GM19397 (cell line): Measurements from ENCODE around the gene MCCD1.

ENCODE experiments used
- ATAC-seq: cut with Tn5 transposase; IDR thresholded peaks from one replicate; pipeline ENCODE4 v1.9.1; 2021; ENCODE audit warnings: mild to moderate bottlenecking, moderate library complexity; ENCODE audit not compliant: unreplicated experiment

The MCCD1 gene

DNA sequence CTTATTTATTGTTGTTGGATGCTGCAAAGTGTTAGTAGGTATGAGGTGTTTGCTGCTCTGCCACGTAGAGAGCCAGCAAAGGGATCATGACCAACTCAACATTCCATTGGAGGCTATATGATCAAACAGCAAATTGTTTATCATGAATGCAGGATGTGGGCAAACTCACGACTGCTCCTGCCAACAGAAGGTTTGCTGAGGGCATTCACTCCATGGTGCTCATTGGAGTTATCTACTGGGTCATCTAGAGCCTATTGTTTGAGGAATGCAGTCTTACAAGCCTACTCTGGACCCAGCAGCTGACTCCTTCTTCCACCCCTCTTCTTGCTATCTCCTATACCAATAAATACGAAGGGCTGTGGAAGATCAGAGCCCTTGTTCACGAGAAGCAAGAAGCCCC is 18.8 kb upstream of the MCCD1 start:
- ATAC-seq = no peak

- no peak for ATAC-seq
Measured at GRCh38 chr6:31513456-31514165, 15.2 kb upstream of the MCCD1 start.

DNA sequence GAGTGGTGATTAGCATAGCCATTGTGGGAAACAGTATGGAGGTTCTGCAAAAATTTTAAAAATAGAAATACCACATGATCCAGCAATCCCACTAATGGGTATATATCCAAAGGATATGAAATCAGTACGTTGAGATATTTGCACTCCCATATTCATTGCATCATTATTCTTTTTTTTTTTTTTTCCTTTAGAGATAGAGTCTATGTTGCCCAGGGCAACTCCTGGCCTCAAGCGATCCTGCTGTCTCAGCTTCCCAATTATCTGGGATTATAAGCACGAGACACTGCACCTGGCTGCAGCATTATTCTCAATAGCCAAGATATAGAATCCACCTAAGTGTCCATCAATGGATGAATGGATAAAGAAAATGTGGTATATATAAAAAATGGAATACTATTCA is 6.9 kb upstream of the MCCD1 start:
- ATAC-seq = no peak

DNA sequence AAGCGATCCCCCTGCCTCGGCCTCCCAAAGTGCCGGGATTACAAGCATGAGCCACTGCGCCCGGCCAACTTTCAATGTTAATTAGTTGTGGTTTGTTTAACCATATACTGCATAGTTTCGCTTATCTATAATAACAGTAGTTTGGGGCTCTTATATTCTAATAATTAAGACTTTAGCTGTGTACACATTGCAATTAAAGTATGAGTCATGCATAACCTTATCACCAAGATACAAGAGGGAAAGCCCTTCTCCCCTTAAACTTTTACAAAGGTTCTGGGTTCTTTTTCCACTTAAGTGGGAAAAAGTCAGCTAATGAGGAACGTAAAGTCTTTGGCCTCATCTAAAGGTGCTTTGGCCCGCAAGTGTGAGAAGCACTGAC is 3.2 kb upstream of the MCCD1 start:
- ATAC-seq = no peak

DNA sequence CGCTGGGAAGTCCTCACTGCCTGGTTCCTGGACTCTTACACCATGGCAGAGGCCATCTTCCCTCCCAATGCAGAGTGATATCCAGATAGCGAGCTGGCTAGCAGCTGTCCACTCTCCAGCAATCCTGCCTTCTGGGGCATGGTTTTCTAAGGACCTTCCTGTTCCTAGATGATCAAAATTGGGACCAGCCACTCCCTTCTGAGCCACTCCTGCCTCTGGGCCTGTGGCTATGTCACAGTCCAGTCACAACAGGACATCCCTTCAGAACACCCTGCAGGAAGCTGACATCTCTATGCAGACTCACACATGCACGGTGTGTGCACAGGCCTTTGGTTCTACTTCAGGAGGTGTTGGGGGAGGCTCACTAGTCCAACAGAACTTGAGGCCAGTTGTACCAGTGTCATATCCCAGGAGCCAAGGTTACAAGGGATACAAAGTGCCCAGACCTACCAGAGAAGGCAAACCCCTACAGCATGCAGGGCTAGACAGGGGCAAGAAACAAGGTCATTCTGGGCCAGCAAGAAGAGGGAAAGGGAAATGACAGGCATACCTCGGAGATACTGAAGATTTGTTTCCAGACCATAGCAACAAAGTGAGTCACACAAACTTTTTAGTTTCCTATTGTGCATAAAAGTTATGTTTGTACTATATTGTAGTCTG is 2.7 kb upstream of the MCCD1 start:
- no peak for ATAC-seq

- ATAC-seq = no peak
Measured at GRCh38 chr6:31528307-31528777, 420 bp upstream of the MCCD1 start.

- ATAC-seq = no peak
Measured at GRCh38 chr6:31529329-31530150, 778 bp downstream of the MCCD1 start.

- no peak for ATAC-seq
Measured at GRCh38 chr6:31530659-31531058, 1.9 kb downstream of the MCCD1 start.

DNA sequence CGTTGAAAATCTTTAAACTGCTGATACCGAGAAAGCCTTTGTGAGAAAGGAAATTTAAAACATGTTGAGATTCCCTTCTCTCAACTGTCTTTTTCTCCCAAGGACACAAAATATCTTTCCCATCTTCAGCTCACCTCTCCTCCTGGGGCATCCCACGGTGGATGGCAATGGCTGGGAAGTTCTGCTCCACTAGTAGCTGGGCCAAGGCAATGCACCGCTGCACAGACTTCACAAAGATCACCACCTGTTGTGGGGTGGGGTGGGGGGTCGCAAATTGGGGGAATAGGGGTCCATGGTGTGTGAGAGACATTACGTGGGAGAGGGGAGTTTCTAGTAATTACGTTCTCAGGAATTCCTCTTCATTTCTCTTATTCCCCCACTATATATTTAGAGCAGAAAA is 2.4 kb downstream of the MCCD1 start:
- no peak for ATAC-seq

DNA sequence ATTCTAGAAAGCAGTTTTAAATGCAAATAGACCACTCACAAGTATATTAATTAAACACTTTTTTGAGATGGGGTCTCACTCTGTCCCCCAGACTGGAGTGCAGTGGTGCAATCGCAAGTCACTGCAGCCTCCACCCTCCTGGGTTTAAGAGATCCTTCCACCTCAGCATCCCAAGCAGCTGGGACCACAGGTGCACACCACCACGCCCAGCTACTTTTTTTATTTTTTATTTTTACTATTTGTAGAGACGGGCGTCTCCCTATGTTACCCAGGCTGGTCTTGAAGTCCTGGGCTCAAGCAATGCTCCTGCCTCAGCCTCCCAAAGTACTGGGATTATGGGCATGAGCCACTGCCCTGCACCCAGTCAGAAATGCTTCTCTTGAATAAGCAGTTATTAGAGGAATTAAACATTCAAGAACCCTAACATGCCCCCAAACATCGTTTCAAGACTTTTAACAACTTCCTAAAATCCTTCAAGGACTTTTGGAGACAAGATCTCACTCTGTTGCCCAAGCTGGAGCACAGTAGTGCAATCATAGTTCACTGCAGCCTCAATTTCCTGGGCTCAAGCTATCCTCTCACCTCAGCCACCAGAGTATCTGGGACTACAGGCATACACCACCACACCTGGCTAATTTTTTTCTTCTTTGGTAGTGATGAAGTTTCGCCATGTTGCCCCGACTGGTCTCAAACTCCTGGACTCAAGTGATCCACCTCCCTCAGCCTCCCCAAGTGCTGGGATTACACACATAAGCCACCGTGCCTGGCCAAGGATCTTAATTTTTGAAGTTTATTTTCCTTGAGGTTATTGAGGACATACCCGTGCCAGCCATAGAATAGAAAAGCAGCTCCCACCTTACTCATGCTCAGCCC is 3.2 kb downstream of the MCCD1 start:
- no peak for ATAC-seq

GRCh38 chr6:31532644-31533454 is 4.1 kb downstream of the MCCD1 start:
- ATAC-seq = no peak

GRCh38 chr6:31533455-31533841 is 4.7 kb downstream of the MCCD1 start:
- no peak for ATAC-seq

GRCh38 chr6:31534011-31534410 is 5.2 kb downstream of the MCCD1 start:
- no peak for ATAC-seq

- ATAC-seq = no peak
Measured at GRCh38 chr6:31534521-31535040, 5.8 kb downstream of the MCCD1 start.

- ATAC-seq = no peak
Measured at GRCh38 chr6:31535538-31536324, 7.0 kb downstream of the MCCD1 start.

GRCh38 chr6:31538805-31539400 is 10.1 kb downstream of the MCCD1 start:
- ATAC-seq = no peak

DNA sequence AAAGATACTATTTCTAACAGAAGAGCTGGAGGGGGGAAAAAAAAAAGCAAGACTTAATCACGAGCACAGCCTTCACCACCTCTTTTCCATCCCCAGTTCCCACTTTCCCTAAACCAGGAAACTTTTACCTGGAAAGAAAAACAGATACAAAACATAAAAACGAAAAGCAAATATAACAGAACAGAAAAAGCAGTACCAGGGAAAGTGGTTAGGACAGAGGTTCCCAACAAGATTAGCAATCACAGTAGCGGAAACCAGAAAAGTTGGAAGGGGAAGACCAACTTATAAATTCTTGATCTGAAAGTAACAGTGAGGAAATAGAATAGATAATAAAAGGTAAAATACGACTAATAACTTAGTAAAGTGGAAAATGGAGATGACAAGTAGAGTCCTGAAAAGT is 11.9 kb downstream of the MCCD1 start:
- ATAC-seq = no peak

DNA sequence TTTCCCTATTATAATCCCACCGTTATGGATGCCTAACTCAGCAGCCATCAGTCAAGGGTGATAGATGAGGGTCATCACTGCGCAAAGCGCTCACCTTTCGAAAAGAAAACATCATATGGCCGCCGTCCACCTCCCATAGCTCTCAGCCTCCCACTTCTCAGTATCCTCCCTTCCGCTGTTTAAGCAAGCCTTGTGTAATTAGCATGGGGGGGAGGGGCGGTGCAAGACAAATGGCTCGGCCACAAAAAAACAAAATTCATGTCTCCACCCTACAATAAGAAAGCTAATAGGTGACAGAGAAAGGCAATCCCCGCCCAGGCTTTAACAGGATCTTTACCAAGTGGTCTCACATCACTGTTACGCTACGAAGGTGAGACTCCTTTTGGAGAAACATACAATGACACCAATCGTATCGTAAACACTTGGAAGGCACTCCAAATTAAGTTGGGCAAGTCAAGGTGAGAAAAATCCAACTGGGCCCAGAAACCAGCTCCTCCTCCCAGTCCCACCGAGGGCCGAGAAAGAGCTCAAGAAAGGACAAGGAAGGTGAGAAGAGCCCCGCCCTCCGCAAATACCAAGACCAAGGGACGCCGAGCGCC is 12.4 kb downstream of the MCCD1 start:
- ATAC-seq = peak; percentile 7
